Kidney (tissue), 14 donors: Measurements from ENCODE around the gene SHOX. TPM values are rescaled to one million over a fixed set of nuclear protein-coding genes. Genes with fewer than 3 reads are reported as not detected.

Experiments used
- DNase-seq, 5 donors: peaks; one replicate each; pipeline ENCODE4 v3.0.0-alpha.2; 2013 to 2020
- FAIRE-seq: peaks from 2 replicates; lab custom pipeline; 2012; peaks lifted over from hg19 to GRCh38; lab: Jason Lieb, UNC
- H3K27ac ChIP-seq, 2 donors: one replicate each; pipeline ENCODE4 v1.7.0; 2013; ENCODE audit warnings: low read depth in 2 of 2, low read length in 2 of 2, inconsistent platforms in 1 of 2
- H3K27me3 ChIP-seq: one replicate; pipeline ENCODE4 v1.7.1; 2013; ENCODE audit warnings: low read length, inconsistent platforms; ENCODE audit not compliant: control insufficient read depth, insufficient read depth
- H3K36me3 ChIP-seq, 3 donors: one replicate each; pipeline versions ENCODE4 v1.7.0 to v1.7.1; 2013; ENCODE audit warnings: low read length in 3 of 3, control low read depth in 1 of 3, inconsistent platforms in 1 of 3; ENCODE audit not compliant: insufficient read depth in 3 of 3, control insufficient read depth in 2 of 3
- H3K4me1 ChIP-seq, 3 donors: one replicate each; pipeline versions ENCODE4 v1.7.0 to v1.7.1; 2013; ENCODE audit warnings: low read length in 3 of 3, inconsistent platforms in 1 of 3, low read depth in 1 of 3; ENCODE audit not compliant: control insufficient read depth in 2 of 3, insufficient read depth in 2 of 3
- H3K4me3 ChIP-seq, 3 donors: one replicate each; pipeline versions ENCODE4 v1.7.0 to v1.8.1; 2013; ENCODE audit warnings: low read length in 3 of 3, control low read depth in 1 of 3, inconsistent platforms in 1 of 3
- H3K9ac ChIP-seq, 3 donors: one replicate each; pipeline versions ENCODE4 v1.7.0 to v1.7.1; 2013; ENCODE audit warnings: low read length in 3 of 3, control low read depth in 1 of 3, inconsistent platforms in 1 of 3
- H3K9me3 ChIP-seq, 3 donors: one replicate each; pipeline versions ENCODE4 v1.7.0 to v1.7.1; 2013; ENCODE audit warnings: low read length in 3 of 3, control low read depth in 1 of 3, inconsistent platforms in 1 of 3; ENCODE audit not compliant: control insufficient read depth in 2 of 3, insufficient read depth in 1 of 3
- intact Hi-C: fragments of 100-400 bp; cut with DNase I; formaldehyde crosslinking; loops from one replicate; pipeline ENCODE4 v1.11.1; 2022
- polyA plus RNA-seq: library from polyadenylated mRNA; stranded (reverse); fragments of 350-450 nt; fragmentation: Illumina TruSeq; extraction: RNeasy Lipid Tissue Mini Kit (QIAGEN cat#74804); gene quantifications from one replicate; pipeline ENCODE4 v1.2.3, GENCODE V29; 2014; ENCODE audit warnings: low read depth, low replicate concordance; ENCODE audit not compliant: insufficient read depth
- total RNA-seq: library from RNA; stranded (reverse); fragmentation: NEBNext Ultra II Directional; extraction: Animal tissue kit (Norgen Biotek cat#: 25700); gene quantifications from one replicate; pipeline ENCODE4 v1.2.1, GENCODE V29; 2021
- TF ChIP-seq, protein P1 (sequence below): IDR thresholded peaks from 3 replicates; pipeline ENCODE4 v1.5.1; 2012; ENCODE audit warnings: mild to moderate bottlenecking, moderate library complexity, borderline replicate concordance; ENCODE audit not compliant: insufficient read depth; ENCODE audit errors: extremely low read depth
- donor health status: control.
- donor health status: control.
- donor health status: control.
- donor health status: control.
- donor health status: control.
- donor health status: DM: yes; HTN: yes; CAD: no.
- donor health status: Normal renal cell carcinoma (clear cell type).

SHOX gene
- total and polyA plus RNA-seq, 2 donors from 2014 or later: not detected

DNA sequence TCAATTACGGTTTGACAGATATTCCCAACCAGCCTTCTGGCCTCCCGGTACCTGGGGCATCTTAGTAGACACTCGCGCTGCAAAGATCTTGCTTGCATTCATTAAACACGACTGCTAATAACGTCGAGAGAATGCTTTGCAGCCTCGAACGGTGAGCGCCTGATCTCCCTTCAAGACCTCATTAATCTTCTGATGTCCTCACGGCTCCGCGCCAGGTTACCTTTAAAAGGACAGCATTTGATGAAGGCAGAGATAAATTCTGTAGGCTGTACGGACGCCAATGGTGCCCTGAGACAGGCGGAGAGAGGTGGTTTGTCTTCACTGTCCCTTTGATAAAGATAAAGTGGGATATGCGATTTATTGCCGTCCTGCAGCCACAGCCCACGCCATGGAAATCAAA lies 64.2 kb downstream of the SHOX start:
- Histone ChIP-seq H3K4me1 (no peaks in the 10 kb centered on the region), H3K27me3 (no peaks in the 10 kb centered on the region), H3K4me3 (no peak overlapping the region), H3K27ac (no peak overlapping the region), H3K36me3 (no peaks in the 10 kb centered on the region), H3K9me3 (peaks cover 0 to 10% (median 0%) of the 10 kb centered on the region in 3 donors), H3K9ac (no peak overlapping the region)
- DNase-seq (no peak), FAIRE-seq (no peak)
- TF ChIP-seq, protein P1, sequence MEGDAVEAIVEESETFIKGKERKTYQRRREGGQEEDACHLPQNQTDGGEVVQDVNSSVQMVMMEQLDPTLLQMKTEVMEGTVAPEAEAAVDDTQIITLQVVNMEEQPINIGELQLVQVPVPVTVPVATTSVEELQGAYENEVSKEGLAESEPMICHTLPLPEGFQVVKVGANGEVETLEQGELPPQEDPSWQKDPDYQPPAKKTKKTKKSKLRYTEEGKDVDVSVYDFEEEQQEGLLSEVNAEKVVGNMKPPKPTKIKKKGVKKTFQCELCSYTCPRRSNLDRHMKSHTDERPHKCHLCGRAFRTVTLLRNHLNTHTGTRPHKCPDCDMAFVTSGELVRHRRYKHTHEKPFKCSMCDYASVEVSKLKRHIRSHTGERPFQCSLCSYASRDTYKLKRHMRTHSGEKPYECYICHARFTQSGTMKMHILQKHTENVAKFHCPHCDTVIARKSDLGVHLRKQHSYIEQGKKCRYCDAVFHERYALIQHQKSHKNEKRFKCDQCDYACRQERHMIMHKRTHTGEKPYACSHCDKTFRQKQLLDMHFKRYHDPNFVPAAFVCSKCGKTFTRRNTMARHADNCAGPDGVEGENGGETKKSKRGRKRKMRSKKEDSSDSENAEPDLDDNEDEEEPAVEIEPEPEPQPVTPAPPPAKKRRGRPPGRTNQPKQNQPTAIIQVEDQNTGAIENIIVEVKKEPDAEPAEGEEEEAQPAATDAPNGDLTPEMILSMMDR: no peak
- intact Hi-C loops: no loop called here

DNA sequence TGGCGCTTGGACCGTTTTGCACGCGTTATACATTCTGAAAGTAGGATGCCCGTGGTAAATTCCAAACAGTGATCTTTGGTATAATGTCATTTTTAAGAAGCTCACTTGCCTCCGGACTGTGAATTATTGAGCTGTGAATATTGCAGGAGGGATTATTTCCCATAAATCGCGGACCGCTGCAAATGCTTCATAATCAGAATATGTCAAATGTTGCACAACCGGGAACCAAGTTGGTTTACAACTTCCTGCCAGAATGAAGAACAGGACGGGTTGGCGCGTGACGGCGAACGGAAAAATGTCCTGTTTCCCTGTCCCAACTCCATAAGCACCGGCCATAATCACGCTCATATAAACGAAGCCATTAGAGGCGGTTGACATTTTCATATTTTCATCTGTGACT lies 67.6 kb downstream of the SHOX start:
- TF ChIP-seq, protein P1: no peak
- no peak for DNase-seq
- FAIRE-seq: no peak

DNA sequence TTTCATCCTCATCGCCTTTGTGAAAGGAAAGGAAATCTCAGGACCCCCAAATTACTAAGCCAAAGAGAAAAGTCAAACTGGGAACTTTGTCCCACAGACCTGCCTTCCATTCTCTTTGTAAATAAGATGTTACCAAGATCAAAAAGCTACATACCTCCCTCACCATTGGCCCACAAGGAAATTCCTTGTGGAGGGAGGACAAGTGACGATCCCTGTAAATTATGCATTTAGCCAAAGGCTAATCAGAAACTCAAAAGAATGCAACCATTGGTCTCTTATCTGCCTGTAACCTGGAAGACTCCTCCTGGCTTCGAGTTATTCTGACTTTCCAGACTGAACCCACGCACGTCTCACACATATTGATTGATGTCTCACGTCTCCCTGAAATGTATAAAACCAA lies 70.3 kb downstream of the SHOX start:
- TF ChIP-seq, protein P1: no peak
- intact Hi-C loops: no loop called here
- no peaks in the 10 kb centered on the region for H3K4me1 ChIP-seq
- H3K9ac ChIP-seq: no peak overlapping the region
- no peaks in the 10 kb centered on the region for H3K36me3 ChIP-seq
- peaks cover 0 to 18% (median 0%) of the 10 kb centered on the region in 3 donors for H3K9me3 ChIP-seq
- FAIRE-seq: no peak
- DNase-seq: no peak
- no peak overlapping the region for H3K4me3 ChIP-seq
- H3K27me3 ChIP-seq: no peaks in the 10 kb centered on the region
- no peak overlapping the region for H3K27ac ChIP-seq

More for the DNA sequence above, 67.6 kb downstream of the SHOX start:
- no peaks in the 10 kb centered on the region for H3K4me1 ChIP-seq
- no peak overlapping the region for H3K4me3 ChIP-seq
- H3K9ac ChIP-seq: no peak overlapping the region
- H3K27me3 ChIP-seq: no peaks in the 10 kb centered on the region
- no peak overlapping the region for H3K27ac ChIP-seq
- H3K9me3 ChIP-seq: peaks cover 0 to 16% (median 0%) of the 10 kb centered on the region in 3 donors
- no peaks in the 10 kb centered on the region for H3K36me3 ChIP-seq
- intact Hi-C loops: no loop called here

DNA sequence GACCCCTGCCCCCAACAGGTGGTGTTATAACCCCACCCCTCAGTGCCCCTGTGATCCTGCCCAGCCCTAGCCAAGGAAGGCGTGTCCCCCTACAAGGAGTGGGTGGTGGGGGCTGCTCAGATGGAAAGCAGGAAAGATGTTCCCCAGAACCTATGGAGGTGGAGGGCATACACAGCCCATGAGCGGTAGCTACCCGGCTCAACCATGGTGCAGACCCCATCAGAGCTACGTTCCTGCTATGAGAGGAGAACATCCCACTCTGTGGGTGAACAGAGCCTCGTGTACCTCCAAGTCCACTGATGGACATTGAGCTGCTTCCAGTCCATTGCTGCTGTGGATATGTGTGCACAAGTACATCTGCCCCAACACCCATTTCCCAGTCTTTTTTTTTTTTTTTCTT lies 71.1 kb downstream of the SHOX start:
- no peaks in the 10 kb centered on the region for H3K4me1 ChIP-seq
- no peak overlapping the region for H3K9ac ChIP-seq
- intact Hi-C loops: no loop called here
- no peaks in the 10 kb centered on the region for H3K27me3 ChIP-seq
- H3K36me3 ChIP-seq: no peaks in the 10 kb centered on the region
- DNase-seq (no peak), FAIRE-seq (no peak)
- H3K27ac ChIP-seq: no peak overlapping the region
- TF ChIP-seq, protein P1: no peak
- H3K9me3 ChIP-seq: peaks cover 0 to 21% (median 0%) of the 10 kb centered on the region in 3 donors
- no peak overlapping the region for H3K4me3 ChIP-seq
